Measurements from ENCODE around the gene ZFC3H1.

DNA sequence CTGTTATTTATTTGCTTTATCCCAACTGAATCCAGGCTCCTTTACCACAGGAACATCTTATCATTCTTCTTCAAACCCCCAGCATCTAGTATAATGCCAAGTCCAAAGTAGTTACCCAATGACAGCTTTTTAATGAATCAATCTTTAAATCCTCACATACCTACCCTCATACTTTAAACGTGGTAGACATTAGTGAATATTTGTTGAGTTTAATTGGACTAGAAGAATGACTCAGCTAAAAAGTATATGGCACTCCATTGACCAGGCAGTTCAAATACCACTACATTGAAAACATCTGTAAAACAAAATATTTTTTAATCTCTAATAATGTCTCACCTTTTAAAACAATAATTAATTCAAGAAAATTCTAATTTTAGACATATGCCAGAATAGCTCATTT lies 98.1 kb downstream of the ZFC3H1 start:
- TF ChIP-seq, protein P1, sequence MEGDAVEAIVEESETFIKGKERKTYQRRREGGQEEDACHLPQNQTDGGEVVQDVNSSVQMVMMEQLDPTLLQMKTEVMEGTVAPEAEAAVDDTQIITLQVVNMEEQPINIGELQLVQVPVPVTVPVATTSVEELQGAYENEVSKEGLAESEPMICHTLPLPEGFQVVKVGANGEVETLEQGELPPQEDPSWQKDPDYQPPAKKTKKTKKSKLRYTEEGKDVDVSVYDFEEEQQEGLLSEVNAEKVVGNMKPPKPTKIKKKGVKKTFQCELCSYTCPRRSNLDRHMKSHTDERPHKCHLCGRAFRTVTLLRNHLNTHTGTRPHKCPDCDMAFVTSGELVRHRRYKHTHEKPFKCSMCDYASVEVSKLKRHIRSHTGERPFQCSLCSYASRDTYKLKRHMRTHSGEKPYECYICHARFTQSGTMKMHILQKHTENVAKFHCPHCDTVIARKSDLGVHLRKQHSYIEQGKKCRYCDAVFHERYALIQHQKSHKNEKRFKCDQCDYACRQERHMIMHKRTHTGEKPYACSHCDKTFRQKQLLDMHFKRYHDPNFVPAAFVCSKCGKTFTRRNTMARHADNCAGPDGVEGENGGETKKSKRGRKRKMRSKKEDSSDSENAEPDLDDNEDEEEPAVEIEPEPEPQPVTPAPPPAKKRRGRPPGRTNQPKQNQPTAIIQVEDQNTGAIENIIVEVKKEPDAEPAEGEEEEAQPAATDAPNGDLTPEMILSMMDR (IDR thresholded peaks at IDR 0.05 in 2 of 3, conservative IDR thresholded peaks at IDR 0.05 in 1 of 3; ENCODE audit: borderline replicate concordance in 1 of 3, insufficient read depth in 1 of 3, low read depth in 2 of 3, low read length in 2 of 3), result no peak
- TF ChIP-seq, protein P2, sequence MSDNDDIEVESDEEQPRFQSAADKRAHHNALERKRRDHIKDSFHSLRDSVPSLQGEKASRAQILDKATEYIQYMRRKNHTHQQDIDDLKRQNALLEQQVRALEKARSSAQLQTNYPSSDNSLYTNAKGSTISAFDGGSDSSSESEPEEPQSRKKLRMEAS (IDR thresholded peaks at IDR 0.05), result no peak

Measured in HCT116 (cell line).